IMR-90 (cell line): ENCODE data around the gene NTRK3. TPM values are rescaled to one million over a fixed set of nuclear protein-coding genes. Genes with fewer than 3 reads are reported as not detected.

Experiments
- ATAC-seq: fragments of 200-7000 bp; cut with Tn5 transposase; 2 replicates; pipeline ENCODE4 v1.9.1; 2020; ENCODE audit warnings: low read depth, mild to moderate bottlenecking, moderate library complexity
- BruUV-seq: library from RNA; stranded (reverse); fragments of 400-500 nt; replicated peaks from 2 replicates; lab custom pipeline; 2021; lab: Mats Ljungman, UMichigan
- CTCF ChIA-PET: fragments of 300-600 bp; formaldehyde crosslinking; extraction: SDS; loops from one replicate; lab custom pipeline; 2021; ENCODE audit warnings: antibody characterized with exemption; lab: Yijun Ruan, JAX
- POLR2A ChIA-PET: fragments of 300-600 bp; sonication (Branson Sonifier 250); formaldehyde crosslinking; loops from one replicate; lab custom pipeline; 2022; ENCODE audit warnings: antibody characterized with exemption; ENCODE audit not compliant: unreplicated experiment; lab: Charles Lee
- DNase-seq: peaks from one replicate; pipeline ENCODE4 v3.0.0; 2013
- H2AFZ ChIP-seq: replicated peaks from 2 replicates; pipeline ENCODE3; 2013; ENCODE audit warnings: low read length, mild to moderate bottlenecking; ENCODE audit not compliant: poor library complexity
- H2AK5ac ChIP-seq: 2 replicates; pipeline ENCODE4 v1.6.1; 2013; ENCODE audit warnings: low read depth, low read length, inconsistent platforms
- H2AK9ac ChIP-seq: replicated peaks from 2 replicates; pipeline ENCODE3; 2013; ENCODE audit warnings: mild to moderate bottlenecking, low read depth, low read length, moderate library complexity; ENCODE audit not compliant: poor library complexity
- H2BK120ac ChIP-seq: 2 replicates; pipeline ENCODE4 v1.6.1; 2013; ENCODE audit warnings: low read depth, low read length, inconsistent platforms
- H2BK15ac ChIP-seq: 3 replicates; pipeline ENCODE4 v1.6.1; 2013; ENCODE audit warnings: low read depth, low read length, inconsistent platforms
- H2BK20ac ChIP-seq: 2 replicates; pipeline ENCODE4 v1.6.1; 2013; ENCODE audit warnings: low read depth, mild to moderate bottlenecking, inconsistent platforms, low read length, moderate library complexity
- H2BK5ac ChIP-seq: 2 replicates; pipeline ENCODE4 v1.6.1; 2013; ENCODE audit warnings: mild to moderate bottlenecking, low read depth, low read length, inconsistent platforms; ENCODE audit not compliant: poor library complexity, severe bottlenecking
- H3K14ac ChIP-seq: replicated peaks from 2 replicates; pipeline ENCODE4 v1.6.1; 2013; ENCODE audit warnings: low read depth, low read length, inconsistent platforms
- H3K18ac ChIP-seq: 2 replicates; pipeline ENCODE4 v1.6.1; 2013; ENCODE audit warnings: low read depth, low read length, control low read depth
- H3K23ac ChIP-seq: 2 replicates; pipeline ENCODE4 v1.6.1; 2013; ENCODE audit warnings: low read depth, low read length, inconsistent platforms
- H3K27ac ChIP-seq: 2 replicates; pipeline ENCODE4 v1.5.1; 2013; ENCODE audit warnings: mild to moderate bottlenecking, control low read depth, low read length; ENCODE audit not compliant: insufficient read depth
- H3K27me3 ChIP-seq: 2 replicates; pipeline ENCODE4 v1.6.1; 2013; ENCODE audit warnings: low read length; ENCODE audit not compliant: control insufficient read depth, insufficient read depth
- H3K36me3 ChIP-seq: 2 replicates; pipeline ENCODE4 v1.6.1; 2013; ENCODE audit warnings: low read length, mixed read lengths; ENCODE audit not compliant: control insufficient read depth, insufficient read depth
- H3K4ac ChIP-seq: 2 replicates; pipeline ENCODE4 v1.6.1; 2013; ENCODE audit warnings: low read depth, low read length, inconsistent platforms
- H3K4me1 ChIP-seq: 2 replicates; pipeline ENCODE4 v1.6.1; 2013; ENCODE audit warnings: low read length, mixed read lengths; ENCODE audit not compliant: control insufficient read depth, insufficient read depth
- H3K4me2 ChIP-seq: 2 replicates; pipeline ENCODE4 v1.6.1; 2013; ENCODE audit warnings: low read depth, mild to moderate bottlenecking, control low read depth, low read length, moderate library complexity
- H3K4me3 ChIP-seq: 2 replicates; pipeline ENCODE4 v1.5.1; 2013; ENCODE audit warnings: low read depth, mild to moderate bottlenecking, control low read depth, low read length, moderate library complexity; ENCODE audit not compliant: insufficient read depth
- H3K56ac ChIP-seq: 2 replicates; pipeline ENCODE4 v1.6.1; 2013; ENCODE audit warnings: low read length, inconsistent platforms; ENCODE audit not compliant: insufficient read depth; ENCODE audit errors: extremely low read depth
- H3K79me1 ChIP-seq, 2 experiments: 2 replicates each; pipeline ENCODE4 v1.6.1; 2013; ENCODE audit warnings: low read length in 2 of 2, inconsistent platforms in 1 of 2, low read depth in 1 of 2
- H3K9ac ChIP-seq: 2 replicates; pipeline ENCODE4 v1.6.1; 2013; ENCODE audit warnings: low read depth, low read length, control low read depth
- H3K9me1 ChIP-seq: 2 replicates; pipeline ENCODE4 v1.6.1; 2013; ENCODE audit warnings: low read length, inconsistent platforms; ENCODE audit not compliant: insufficient read depth
- H3K9me3 ChIP-seq: 2 replicates; pipeline ENCODE4 v1.6.1; 2013; ENCODE audit warnings: low read length; ENCODE audit not compliant: control insufficient read depth, insufficient read depth
- H4K20me1 ChIP-seq: 2 replicates; pipeline ENCODE4 v1.6.1; 2013; ENCODE audit warnings: low read length, inconsistent platforms; ENCODE audit not compliant: insufficient read depth
- H4K5ac ChIP-seq: 2 replicates; pipeline ENCODE4 v1.6.1; 2013; ENCODE audit warnings: mild to moderate bottlenecking, low read depth, low read length, control low read depth
- H4K8ac ChIP-seq, 2 experiments: 2 replicates each; pipeline ENCODE4 v1.6.1; 2013; ENCODE audit warnings: low read depth in 2 of 2, low read length in 2 of 2, control low read depth in 1 of 2, inconsistent platforms in 1 of 2
- H4K91ac ChIP-seq: 2 replicates; pipeline ENCODE4 v1.6.1; 2013; ENCODE audit warnings: low read depth, low read length, inconsistent platforms; ENCODE audit not compliant: insufficient read depth
- MXI1 ChIP-seq: IDR thresholded peaks from 2 replicates; pipeline ENCODE4 v1.6.1; 2012; ENCODE audit warnings: low read depth, mild to moderate bottlenecking, low read length, moderate library complexity, borderline replicate concordance
- WGBS, 2 experiments: methylation state at CpG; one replicate each; pipeline versions ENCODE4 v1.1.5 to v1.1.7; 2013; ENCODE audit warnings: missing lambda C conversion rate in 2 of 2; ENCODE audit not compliant: insufficient read length in 1 of 2; ENCODE audit errors: extremely low coverage in 2 of 2; 5-methylcytosine and 5-hydroxymethylcytosine counted together
- dilution Hi-C: fragments of 300-500 bp; cut with HindIII; formaldehyde crosslinking; loops from one replicate; pipeline ENCODE4 v1.14.3; 2018; ENCODE audit warnings: low sequenced_read_pairs; ENCODE audit not compliant: unreplicated experiment
- in situ Hi-C: fragments of 300-500 bp; cut with MboI; formaldehyde crosslinking; loops from 3 replicates; pipeline ENCODE4 v1.14.3; 2019; ENCODE audit warnings: low sequenced_read_pairs, inconsistent platforms, mixed read lengths
- intact Hi-C: fragments of 100-400 bp; cut with micrococcal nuclease; formaldehyde crosslinking; loops from 2 replicates; pipeline ENCODE4 v1.10.0; 2022
- polyA plus RNA-seq, 3 experiments: library from polyadenylated mRNA; depleted of rRNA; stranded (reverse); fragments of >200 nt; gene quantifications; 2 replicates each; pipeline ENCODE4 v1.2.3, GENCODE V29; 2012; ENCODE audit warnings: low replicate concordance in 1 of 3
- total RNA-seq: library from RNA; depleted of rRNA; stranded (reverse); fragments of >200 nt; gene quantifications from 2 replicates; pipeline ENCODE4 v1.2.3, GENCODE V29; 2012

Gene NTRK3
- total and polyA plus RNA-seq, 2 of the 4 experiments (the other 2 are of a cell fraction), result under 0.01 to 0.15 TPM

GRCh38 chr15:88191812-88192165 lies 64.8 kb downstream of the NTRK3 start:
- no peaks in the 10 kb centered on the region for H4K20me1 ChIP-seq
- H2BK20ac ChIP-seq, result no peak overlapping the region
- H3K23ac ChIP-seq, result no peak overlapping the region
- ChIA-PET CTCF (no interaction called here), POLR2A (no interaction called here)
- H2BK5ac ChIP-seq, result no peak overlapping the region
- no peak overlapping the region for H4K5ac ChIP-seq
- no peak overlapping the region for H3K4me2 ChIP-seq
- no TSS peak for BruUV-seq
- intact Hi-C loops, result no loop called here
- no peak overlapping the region for H4K8ac ChIP-seq
- in situ Hi-C loops, result no loop called here
- no peak overlapping the region for H4K91ac ChIP-seq
- no peak overlapping the region for H3K4me3 ChIP-seq
- H3K4me1 ChIP-seq, result no peaks in the 10 kb centered on the region
- H3K18ac ChIP-seq, result no peak overlapping the region
- H3K56ac ChIP-seq, result no peak overlapping the region
- H3K27ac ChIP-seq, result no peak overlapping the region
- H3K14ac ChIP-seq, result no peak overlapping the region
- TF ChIP-seq MXI1, result no peak
- H2BK15ac ChIP-seq, result no peak overlapping the region
- H3K9me1 ChIP-seq, result no peaks in the 10 kb centered on the region
- H2AK9ac ChIP-seq, result no peak overlapping the region
- WGBS, 2 experiments, result 55% methylated on average over 8 of the region's 10 CpGs; no CpG with 5 or more reads in 1 of the 2 experiments
- DNase-seq (no peak), ATAC-seq (no peak)
- dilution Hi-C loops, result no loop called here
- H3K9ac ChIP-seq, result no peak overlapping the region
- H3K9me3 ChIP-seq, result peaks cover 18% of the 10 kb centered on the region
- H3K36me3 ChIP-seq, result no peaks in the 10 kb centered on the region
- no peak overlapping the region for H2BK120ac ChIP-seq
- H2AK5ac ChIP-seq, result no peak overlapping the region
- H3K4ac ChIP-seq, result no peak overlapping the region
- no peak overlapping the region for H2AFZ ChIP-seq
- H3K79me1 ChIP-seq, result no peaks in the 10 kb centered on the region
- no peaks in the 10 kb centered on the region for H3K27me3 ChIP-seq
